Activated CD8-positive, alpha-beta memory T cell treated with anti-CD3 and anti-CD28 coated beads, Interleukin-2, amount 50 U/mL, for 4 hours (primary cell): ENCODE results near the gene CRMP1.
"Not testable (repeated sequence)": the region's sequence is repeated elsewhere in the genome, so short reads cannot be mapped to it uniquely, and the experiment has no call there.

Experiments used
- DNase-seq: peaks from one replicate; pipeline ENCODE4 v3.0.0-alpha.2; 2020

CRMP1 gene

DNA sequence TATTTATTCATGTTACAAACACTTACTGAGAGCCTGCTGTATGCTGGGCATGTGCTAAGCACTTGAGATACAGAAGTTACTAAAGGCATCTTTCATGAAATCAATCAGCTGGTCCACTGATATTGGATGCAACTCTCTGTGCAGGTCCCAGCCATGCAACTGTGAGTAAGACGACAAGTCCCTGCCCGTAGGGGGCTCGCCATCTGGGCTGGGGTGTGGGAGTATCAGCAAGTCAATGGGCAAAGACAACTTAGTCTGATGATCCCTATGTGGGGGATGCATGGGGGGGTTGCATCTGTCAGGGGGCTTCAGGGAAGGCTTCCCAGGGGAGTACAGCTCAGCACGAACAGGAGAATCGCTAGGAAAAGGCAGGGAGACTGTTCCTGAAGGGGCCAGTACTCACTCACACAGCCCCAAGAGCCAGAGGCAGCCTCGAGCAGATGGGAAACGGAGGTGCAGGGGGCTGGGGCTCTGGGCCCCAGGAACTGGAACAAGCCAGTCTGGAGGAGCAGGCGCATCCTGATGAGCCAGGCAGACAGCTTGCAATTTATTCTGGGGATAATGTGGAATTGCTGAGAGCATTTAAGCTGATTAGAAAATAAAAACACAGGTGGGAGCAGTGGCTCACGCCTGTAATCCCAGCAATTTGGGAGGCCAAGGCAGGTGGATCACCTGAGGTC, 40.2 kb downstream of the CRMP1 start:
- DNase-seq, result no peak

DNA sequence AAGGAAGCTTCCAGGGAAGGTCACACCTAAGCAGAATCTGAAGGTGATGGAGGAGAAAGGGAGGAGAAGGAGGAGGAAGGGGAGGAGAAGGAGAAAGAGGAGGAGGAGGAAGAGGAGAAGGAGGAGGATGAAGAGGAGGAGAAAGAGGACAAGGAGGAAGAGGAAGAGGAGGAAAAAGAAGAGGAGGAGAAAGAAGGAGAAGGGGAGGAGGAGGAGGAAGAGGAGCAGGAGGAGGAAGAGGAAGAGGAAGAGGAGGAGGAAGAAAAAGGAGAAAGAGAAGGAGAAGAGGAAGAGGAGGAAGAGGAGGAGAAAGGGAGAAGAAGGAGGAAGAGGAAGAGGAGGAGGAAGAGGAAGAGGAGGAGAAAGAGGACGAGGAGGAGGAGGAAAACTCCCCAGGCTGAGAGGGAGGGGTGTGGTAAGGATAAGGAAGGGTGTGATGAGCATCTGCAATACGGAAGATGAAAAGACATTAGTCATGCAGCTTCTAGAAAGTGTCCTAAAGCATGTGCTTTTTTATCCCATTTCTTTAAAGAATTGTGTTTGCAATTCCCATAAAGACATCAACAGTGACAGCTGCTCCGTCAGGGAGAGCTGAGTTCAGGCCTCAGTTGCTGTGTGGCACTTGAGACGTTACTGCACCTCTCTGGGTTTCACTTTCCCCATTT, 41.1 kb downstream of the CRMP1 start:
- DNase-seq, result no peak

DNA sequence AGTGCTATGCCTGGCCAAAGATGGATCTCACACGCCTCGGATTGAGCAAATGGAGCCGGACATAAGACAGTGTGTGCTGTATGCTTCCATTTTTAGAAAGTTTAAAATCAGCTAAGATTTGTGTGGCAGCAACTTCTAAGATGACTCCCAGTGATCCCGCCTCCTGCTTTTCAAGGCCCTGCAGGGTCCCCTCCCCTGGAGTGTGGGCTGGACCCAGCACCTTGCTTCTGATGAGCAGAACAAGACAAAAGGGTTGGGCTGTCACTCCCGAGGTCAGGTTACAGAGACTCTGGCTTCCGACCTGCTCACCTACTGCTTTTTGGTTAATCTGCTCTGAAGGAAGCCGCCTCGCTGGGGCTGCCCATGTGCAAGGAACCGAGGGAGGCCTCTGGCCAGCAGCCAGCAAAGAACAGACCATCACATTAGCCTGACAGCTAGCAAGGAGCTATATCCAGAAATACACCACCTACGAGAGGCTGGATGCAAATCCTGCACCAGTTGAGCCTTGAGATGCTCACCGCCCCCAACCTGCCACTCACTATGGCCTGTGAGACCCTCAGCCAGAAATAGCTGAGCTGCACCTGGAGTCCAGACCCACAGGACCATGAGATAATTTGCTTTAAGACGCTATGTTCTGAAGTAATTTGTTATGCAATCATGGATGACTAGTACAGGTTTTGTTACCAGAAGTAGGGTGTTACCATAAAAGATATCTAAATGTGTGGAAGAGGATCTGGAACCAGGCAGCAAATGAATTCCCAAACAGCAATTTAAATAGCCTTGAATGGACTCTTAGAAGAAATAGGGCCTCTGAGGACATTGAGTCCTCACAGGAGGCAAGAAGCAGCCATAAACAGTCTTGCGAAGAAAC, 47.6 kb downstream of the CRMP1 start:
- no peak for DNase-seq

DNA sequence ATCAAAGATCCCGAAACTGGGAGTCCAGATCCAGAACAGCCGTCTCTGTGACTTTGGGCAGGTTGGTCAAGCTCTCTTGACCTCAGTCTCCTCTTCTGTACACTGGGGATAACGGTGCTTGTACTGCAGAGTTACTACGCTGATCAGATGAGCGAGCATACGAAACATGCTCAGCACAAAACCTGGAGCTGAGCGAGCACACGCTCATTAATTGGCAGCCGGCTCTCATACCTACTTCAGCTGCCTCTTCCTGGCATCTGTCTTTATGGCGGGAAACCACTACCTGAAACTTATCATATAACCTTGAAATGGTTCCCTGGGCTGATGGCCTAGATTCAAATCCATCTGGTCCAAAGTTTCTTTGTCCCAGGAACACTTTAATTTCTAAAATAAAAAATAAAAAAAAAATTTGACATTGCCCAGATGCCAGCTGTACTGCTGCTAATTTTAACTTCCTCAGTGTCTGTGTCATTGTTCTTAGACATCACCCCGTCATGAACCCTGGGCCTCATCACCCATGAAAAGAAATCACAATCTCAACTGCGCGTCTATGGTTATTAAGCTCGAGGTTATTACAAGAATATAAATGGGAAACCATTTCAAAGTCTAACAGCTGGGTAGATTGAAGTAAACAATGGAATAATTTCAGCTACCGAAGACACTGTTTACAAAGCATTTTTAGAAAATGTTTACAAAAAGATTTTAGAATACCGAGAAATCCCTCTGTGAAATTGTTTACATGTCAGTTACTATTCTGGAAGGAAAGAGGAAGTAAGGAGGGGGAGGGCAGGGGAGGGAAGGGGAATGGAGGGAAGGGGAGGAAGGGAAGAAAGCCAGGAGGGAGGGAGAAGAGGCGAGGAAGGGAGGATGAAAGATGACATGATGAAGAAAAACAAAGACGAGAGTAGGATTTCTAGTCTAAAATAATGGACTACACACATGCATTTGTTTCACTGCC, 49.0 kb downstream of the CRMP1 start:
- DNase-seq, result no peak

GRCh38 chr4:5842456-5842855, 50.4 kb downstream of the CRMP1 start:
- no peak for DNase-seq

DNA sequence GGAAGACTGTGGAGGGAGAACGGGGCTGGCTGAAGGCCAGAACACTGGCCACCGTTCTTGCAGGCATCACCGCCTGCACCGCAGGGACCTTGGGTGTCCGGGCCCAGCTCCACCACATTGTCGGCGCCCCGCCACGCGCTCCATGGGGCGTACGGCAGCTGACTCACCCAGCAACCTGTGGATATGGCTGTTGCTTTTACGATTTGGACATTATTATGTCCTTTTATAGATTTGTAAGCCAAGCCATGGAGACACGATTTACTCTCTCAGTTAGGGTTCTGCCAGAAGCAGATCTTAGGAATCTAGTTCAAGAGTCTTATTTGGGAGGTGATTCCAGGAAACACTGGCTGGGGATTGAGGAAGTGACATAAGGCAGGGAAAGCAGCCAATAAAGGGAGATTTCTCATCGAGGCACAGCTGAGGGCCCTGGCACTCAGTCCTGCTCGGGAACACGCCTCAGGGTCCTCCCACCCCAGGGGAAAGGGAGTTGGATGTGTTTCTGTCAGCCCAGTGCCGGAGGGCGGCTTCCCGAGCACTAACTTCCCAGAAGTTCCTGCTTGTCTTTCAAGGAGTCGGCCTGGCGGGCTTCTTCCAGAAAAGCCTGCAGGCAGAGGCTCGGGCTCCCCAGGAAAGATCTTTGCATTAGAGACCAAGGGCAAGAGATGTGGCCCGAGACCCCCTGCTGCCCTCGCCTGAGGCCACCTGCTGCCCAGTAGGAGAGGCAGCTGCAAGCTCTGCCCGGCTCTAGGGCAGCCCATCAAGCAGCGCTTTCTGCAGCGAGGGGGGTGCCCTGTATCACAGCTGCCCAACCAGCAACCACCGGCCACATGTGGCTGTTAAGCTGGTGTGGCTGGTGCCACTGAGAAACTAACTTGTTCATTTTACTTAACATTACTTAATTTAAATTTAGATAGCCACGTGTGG, 52.9 kb downstream of the CRMP1 start:
- DNase-seq, result no peak

- DNase-seq, result no peak
Measured at GRCh38 chr4:5839332-5839731, 53.6 kb downstream of the CRMP1 start.

GRCh38 chr4:5837483-5837882, 55.4 kb downstream of the CRMP1 start:
- not testable (repeated sequence) for DNase-seq

DNA sequence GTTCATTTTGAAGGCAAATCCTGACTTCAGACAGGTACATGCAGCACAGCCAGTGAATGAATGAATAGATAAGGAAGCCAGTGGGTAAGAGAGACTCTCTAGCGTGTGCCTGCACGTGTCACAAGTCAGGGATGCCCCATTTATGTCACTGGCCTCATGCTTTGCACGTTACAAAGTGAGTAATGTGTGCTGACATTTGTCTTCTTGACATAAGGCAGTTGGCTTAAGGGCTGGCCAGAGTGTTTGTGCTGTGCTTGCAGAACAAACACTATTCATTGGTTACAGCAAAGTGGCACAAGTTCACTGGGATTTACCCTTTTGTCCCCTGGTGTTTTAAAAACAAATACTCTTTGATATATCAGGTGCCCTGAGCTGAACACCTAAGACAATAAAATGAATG, 55.9 kb downstream of the CRMP1 start:
- DNase-seq, result no peak

GRCh38 chr4:5828005-5828391, 64.9 kb downstream of the CRMP1 start:
- no peak for DNase-seq

DNA sequence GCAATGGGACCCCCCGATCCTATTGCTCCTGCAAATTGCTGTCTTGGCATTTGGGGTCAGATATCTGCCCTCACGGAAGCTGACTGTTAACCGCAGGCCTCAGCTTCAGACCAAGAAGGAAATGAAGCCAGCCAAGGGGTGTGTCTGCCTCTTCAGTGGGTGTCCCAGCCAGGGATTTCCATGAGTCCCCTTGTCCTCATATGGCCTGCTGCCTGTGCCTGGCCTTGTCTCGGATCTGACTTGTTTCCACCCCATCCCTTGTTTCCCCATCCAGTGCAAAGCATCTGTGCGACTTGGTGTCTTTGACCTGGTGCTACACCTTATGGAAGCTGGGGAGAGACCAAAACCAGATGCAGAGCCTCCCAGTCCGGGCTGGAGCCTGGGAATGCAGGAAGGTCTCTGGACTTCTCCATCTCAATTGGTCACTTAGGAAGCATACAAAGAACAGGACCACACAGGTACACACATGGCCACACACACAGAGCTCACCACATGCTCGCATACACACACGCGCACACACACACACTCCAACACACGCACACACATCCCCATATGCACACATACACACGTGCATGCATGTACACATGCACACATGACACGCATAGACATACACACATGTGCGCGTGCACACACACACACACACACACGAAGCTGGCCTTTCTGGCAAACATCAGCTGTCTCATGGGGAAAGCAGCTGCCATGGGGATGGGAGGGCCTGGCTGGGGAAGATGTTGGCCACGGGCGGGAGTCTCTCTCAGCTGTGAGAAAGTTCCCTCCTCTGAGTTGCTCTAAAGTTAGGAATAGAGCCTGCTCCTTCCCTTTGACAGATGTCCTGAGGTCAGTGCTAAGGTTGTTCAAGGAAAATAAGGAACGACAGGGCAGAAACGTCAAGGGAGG, 65.5 kb downstream of the CRMP1 start:
- DNase-seq, result no peak

DNA sequence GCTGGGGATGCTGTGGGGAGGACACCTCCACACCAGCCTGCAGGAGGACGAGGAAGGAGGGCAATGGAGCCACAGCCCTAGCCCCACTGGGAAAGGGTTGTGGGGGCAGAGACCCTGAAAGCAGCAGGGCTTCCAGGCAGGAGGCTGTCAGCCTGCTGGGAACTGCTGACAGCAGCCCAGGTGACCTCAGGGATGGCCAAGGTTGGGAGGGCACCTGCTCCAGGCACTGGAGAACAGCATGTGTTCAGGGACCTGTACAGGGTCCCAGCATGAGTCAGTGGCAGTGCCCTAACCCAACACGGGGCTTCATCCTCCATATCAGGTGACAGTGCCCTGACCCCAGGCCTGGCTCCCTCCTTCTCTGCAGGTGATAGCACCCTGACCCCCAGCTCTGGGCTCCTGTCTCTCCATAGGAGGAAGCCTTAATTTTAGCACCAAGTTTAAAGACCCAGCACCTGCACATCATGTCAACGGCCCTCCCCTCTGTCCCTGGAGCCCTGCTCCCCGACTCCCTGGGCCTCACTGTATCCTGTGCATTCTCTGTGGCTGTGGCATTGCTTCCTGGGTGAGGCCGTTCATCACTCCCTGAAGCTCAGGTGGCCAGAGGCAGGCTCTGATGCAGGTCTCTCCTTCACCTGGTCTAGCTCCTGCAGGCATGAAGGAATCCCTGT, 66.3 kb downstream of the CRMP1 start:
- no peak for DNase-seq

DNA sequence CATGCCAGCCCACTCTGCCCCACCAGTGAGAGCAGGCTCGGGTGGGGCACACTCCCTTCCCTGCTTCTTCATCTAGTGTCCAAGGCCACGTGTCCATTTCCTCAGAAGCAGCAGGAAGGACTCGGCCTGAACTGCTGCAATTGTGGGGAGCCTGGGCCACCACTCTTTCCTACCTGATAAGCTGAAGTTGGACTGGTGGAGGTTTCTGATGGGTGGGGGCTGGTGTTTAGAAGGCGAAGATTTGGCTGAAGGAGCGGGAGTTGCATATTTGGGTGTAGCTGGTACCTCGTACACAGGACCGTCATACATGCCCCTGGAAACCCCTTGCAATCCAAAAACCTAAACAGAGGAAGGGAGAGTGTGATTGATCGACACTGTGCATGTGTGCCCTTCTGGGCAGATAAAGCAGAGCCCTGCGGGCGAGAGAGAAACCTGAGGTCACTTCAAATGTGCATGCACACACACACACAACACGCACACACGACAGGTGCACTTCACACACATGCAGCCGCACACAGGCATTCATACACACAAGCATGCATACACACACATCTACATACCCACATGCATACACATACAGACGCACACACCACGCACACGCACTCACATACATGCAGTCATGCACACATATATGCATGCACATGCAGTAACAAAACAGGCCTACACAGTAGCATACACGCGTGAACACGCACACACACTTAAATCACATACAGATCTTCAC, 67.4 kb downstream of the CRMP1 start:
- DNase-seq, result no peak

GRCh38 chr4:5824635-5825034, 68.3 kb downstream of the CRMP1 start:
- no peak for DNase-seq

- DNase-seq, result no peak
Measured at GRCh38 chr4:5824227-5824626, 68.7 kb downstream of the CRMP1 start.

GRCh38 chr4:5823542-5824211, 69.2 kb downstream of the CRMP1 start:
- no peak for DNase-seq

GRCh38 chr4:5822619-5823018, 70.3 kb downstream of the CRMP1 start:
- DNase-seq, result no peak

DNA sequence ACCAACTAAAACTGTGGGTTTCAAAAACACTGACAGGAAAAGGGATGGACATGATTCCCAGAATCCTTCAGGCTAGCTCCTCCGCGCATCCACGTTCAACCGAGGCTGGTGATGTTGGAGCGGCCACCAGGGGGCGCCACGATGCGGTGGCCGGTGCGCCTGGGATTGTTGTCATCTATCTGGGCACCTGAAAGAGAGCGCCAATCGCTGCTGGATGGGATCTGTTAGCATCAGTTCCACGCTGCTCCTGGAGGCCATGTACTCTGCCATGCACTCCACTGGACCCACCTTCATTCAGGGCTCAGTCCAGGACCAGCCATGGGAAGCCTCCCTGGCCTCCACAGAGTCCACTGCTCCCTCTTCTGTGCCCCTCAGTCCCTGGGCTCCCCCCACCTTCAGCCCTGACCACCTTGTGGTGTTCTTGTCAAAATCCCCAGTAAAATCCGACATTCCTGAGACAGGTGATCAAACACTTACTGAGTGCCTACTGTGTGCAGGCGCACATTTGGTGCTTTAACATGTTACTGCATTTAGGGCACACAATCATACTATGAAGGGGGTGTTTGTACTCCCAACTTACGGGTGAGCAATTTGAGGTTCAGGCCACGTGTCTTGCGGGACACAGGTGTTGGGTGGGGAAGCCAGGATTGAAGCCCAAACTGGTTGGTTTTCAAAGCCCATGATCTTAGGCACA, 71.1 kb downstream of the CRMP1 start:
- no peak for DNase-seq
